CD1c-positive myeloid dendritic cell (primary cell): ENCODE results near the gene SLC6A11.

Experiments used
- DNase-seq: peaks from one replicate; pipeline ENCODE4 v3.0.0-alpha.2; 2016; ENCODE audit errors: extremely low spot score

SLC6A11 gene

GRCh38 chr3:10841100-10841499 lies 25.1 kb downstream of the SLC6A11 start:
- no peak for DNase-seq

GRCh38 chr3:10843378-10843777 lies 27.4 kb downstream of the SLC6A11 start:
- no peak for DNase-seq

- peak; percentile 90 for DNase-seq
Observed at GRCh38 chr3:10845001-10845761, 29.2 kb downstream of the SLC6A11 start.

- DNase-seq: peak; percentile 85
Observed at GRCh38 chr3:10845839-10846656, 30.0 kb downstream of the SLC6A11 start.

- DNase-seq: no peak
Observed at GRCh38 chr3:10846657-10846975, 30.6 kb downstream of the SLC6A11 start.

- DNase-seq: no peak
Observed at GRCh38 chr3:10848261-10848660, 32.2 kb downstream of the SLC6A11 start.

- no peak for DNase-seq
Observed at GRCh38 chr3:10852066-10852808, 36.2 kb downstream of the SLC6A11 start.

GRCh38 chr3:10855083-10855870 lies 39.2 kb downstream of the SLC6A11 start:
- no peak for DNase-seq

GRCh38 chr3:10855871-10856662 lies 40.0 kb downstream of the SLC6A11 start:
- peak; percentile 1 for DNase-seq

- no peak for DNase-seq
Observed at GRCh38 chr3:10857235-10857634, 41.2 kb downstream of the SLC6A11 start.

- no peak for DNase-seq
Observed at GRCh38 chr3:10858091-10858490, 42.1 kb downstream of the SLC6A11 start.

- DNase-seq: no peak
Observed at GRCh38 chr3:10867384-10867783, 51.4 kb downstream of the SLC6A11 start.

GRCh38 chr3:10869460-10869859 lies 53.4 kb downstream of the SLC6A11 start:
- DNase-seq: no peak

- DNase-seq: no peak
Observed at GRCh38 chr3:10870296-10870695, 54.3 kb downstream of the SLC6A11 start.

GRCh38 chr3:10873415-10873814 lies 57.4 kb downstream of the SLC6A11 start:
- DNase-seq: no peak

GRCh38 chr3:10875914-10876313 lies 59.9 kb downstream of the SLC6A11 start:
- no peak for DNase-seq

GRCh38 chr3:10876661-10877060 lies 60.6 kb downstream of the SLC6A11 start:
- DNase-seq: no peak

- no peak for DNase-seq
Observed at GRCh38 chr3:10882851-10883250, 66.8 kb downstream of the SLC6A11 start.

- DNase-seq: peak; percentile 28
Observed at GRCh38 chr3:10883478-10884234, 67.6 kb downstream of the SLC6A11 start.

- DNase-seq: no peak
Observed at GRCh38 chr3:10887015-10887414, 71.0 kb downstream of the SLC6A11 start.
